Esophagus mucosa (tissue), 1 donor: ENCODE data around the gene KIF3A. TPM values are rescaled to one million over a fixed set of nuclear protein-coding genes. Genes with fewer than 3 reads are reported as not detected.
"Not testable (repeated sequence)": the region's sequence is repeated elsewhere in the genome, so short reads cannot be mapped to it uniquely, and the experiment has no call there.

Experiments
- ATAC-seq: fragments of 200-7000 bp; cut with Tn5 transposase; one replicate; pipeline ENCODE4 v1.9.1; 2020
- total RNA-seq: library from RNA; stranded (reverse); gene quantifications from one replicate; pipeline ENCODE4 v1.2.4, GENCODE V29; 2023
- donor health status: DM: yes; HTN: yes; CAD: no.

KIF3A gene
- total RNA-seq, 1 donor from 2014 or later, result 5.5 TPM

GRCh38 chr5:132718544-132719312, 18.6 kb downstream of the KIF3A start:
- ATAC-seq, result no peak

- no peak for ATAC-seq
Measured at GRCh38 chr5:132714456-132715307, 22.7 kb downstream of the KIF3A start.

GRCh38 chr5:132708645-132709044, 28.7 kb downstream of the KIF3A start:
- ATAC-seq, result no peak

GRCh38 chr5:132704875-132705274, 32.5 kb downstream of the KIF3A start:
- ATAC-seq, result no peak

- no peak for ATAC-seq
Measured at GRCh38 chr5:132695956-132696355, 41.4 kb downstream of the KIF3A start.

- no peak for ATAC-seq
Measured at GRCh38 chr5:132692632-132692967, 44.7 kb downstream of the KIF3A start.

GRCh38 chr5:132691755-132692631, 45.4 kb downstream of the KIF3A start:
- not testable (repeated sequence) for ATAC-seq

GRCh38 chr5:132690156-132690555, 47.2 kb downstream of the KIF3A start:
- no peak for ATAC-seq

- no peak for ATAC-seq
Measured at GRCh38 chr5:132689513-132689912, 47.8 kb downstream of the KIF3A start.

- ATAC-seq, result no peak
Measured at GRCh38 chr5:132688536-132689339, 48.6 kb downstream of the KIF3A start.

GRCh38 chr5:132687995-132688394, 49.4 kb downstream of the KIF3A start:
- no peak for ATAC-seq

- ATAC-seq, result no peak
Measured at GRCh38 chr5:132686193-132686592, 51.2 kb downstream of the KIF3A start.

- no peak for ATAC-seq
Measured at GRCh38 chr5:132684922-132685720, 52.2 kb downstream of the KIF3A start.

GRCh38 chr5:132684491-132684890, 52.9 kb downstream of the KIF3A start:
- no peak for ATAC-seq

GRCh38 chr5:132681983-132682382, 55.4 kb downstream of the KIF3A start:
- ATAC-seq, result peak; percentile 59

- ATAC-seq, result no peak
Measured at GRCh38 chr5:132681476-132681831, 55.9 kb downstream of the KIF3A start.

GRCh38 chr5:132680780-132681475, 56.4 kb downstream of the KIF3A start:
- no peak for ATAC-seq

- no peak for ATAC-seq
Measured at GRCh38 chr5:132679717-132680380, 57.5 kb downstream of the KIF3A start.

- no peak for ATAC-seq
Measured at GRCh38 chr5:132679166-132679565, 58.2 kb downstream of the KIF3A start.

GRCh38 chr5:132678735-132679134, 58.6 kb downstream of the KIF3A start:
- ATAC-seq, result no peak
